Memory B cell (primary cell): ENCODE measurements around the gene MRPL21.
"Not testable (repeated sequence)": the region's sequence is repeated elsewhere in the genome, so short reads cannot be mapped to it uniquely, and the experiment has no call there.

Source experiments
- ATAC-seq: fragments of 150-1000 bp; cut with Tn5 transposase; 2 replicates; pipeline ENCODE4 v1.10.0; 2021; ENCODE audit warnings: low read depth, mild to moderate bottlenecking, moderate library complexity
- DNase-seq, 2 donors: peaks; one replicate each; pipeline ENCODE4 v3.0.0; 2022; ENCODE audit warnings: low spot score in 2 of 2
- H3K27ac Mint-ChIP-seq: one replicate; pipeline ENCODE4 v1.8.0; 2022; ENCODE audit warnings: mild to moderate bottlenecking, moderate library complexity, mixed read lengths
- H3K27me3 Mint-ChIP-seq: one replicate; pipeline ENCODE4 v1.8.0; 2022; ENCODE audit warnings: mixed read lengths
- H3K36me3 Mint-ChIP-seq: one replicate; pipeline ENCODE4 v1.8.0; 2022; ENCODE audit warnings: mild to moderate bottlenecking, mixed read lengths
- H3K4me1 Mint-ChIP-seq: one replicate; pipeline ENCODE4 v1.8.0; 2022; ENCODE audit warnings: mixed read lengths
- H3K4me3 Mint-ChIP-seq: one replicate; pipeline ENCODE4 v1.8.0; 2022; ENCODE audit warnings: mild to moderate bottlenecking, moderate library complexity, mixed read lengths
- H3K9me3 Mint-ChIP-seq: one replicate; pipeline ENCODE4 v1.8.0; 2022; ENCODE audit warnings: mixed read lengths

The MRPL21 gene

DNA sequence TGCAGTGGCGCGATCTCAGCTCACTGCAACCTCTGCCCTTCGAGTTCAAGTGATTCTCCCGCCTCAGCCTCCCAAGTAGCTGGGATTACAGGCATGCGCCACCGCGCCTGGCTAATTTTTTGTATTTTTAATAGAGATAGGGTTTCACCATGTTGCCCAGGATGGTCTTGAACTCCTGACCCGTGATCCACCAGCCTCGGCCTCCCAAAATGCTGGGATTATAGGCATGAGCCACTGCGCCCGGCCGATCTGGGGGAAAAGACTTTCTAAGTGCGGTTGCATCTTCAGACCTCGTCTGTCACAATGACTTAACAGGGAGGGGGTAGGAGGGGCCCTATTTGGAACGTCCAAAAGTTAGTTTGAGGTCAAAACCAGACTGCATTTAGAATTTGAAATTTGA, 18.8 kb downstream of the MRPL21 start:
- not testable (repeated sequence) for ATAC-seq, H3K27me3 Mint-ChIP-seq, H3K27ac Mint-ChIP-seq, H3K36me3 Mint-ChIP-seq, H3K4me3 Mint-ChIP-seq, H3K9me3 Mint-ChIP-seq, H3K4me1 Mint-ChIP-seq, DNase-seq

DNA sequence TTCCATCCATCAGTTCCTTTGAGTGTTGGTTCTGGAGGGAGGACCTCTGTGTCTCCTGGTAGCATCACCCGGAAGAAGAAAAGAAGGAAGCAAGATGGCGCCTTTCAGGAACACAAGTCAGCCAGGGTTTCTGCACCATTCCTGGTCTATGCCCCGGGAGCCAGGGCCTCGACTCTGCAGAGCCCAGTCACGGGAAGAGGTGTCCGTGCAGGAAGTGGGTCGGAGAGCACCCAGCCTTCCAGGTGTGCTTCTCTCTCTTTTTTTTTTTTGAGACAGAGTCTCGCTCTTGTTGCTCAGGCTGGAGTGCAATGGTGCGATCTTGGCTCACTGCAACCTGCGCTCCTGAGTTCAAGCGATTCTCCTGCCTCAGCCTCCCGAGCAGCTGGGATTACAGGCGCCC, 21.2 kb downstream of the MRPL21 start:
- no peak overlapping the region for H3K27ac Mint-ChIP-seq
- ATAC-seq, result no peak

DNA sequence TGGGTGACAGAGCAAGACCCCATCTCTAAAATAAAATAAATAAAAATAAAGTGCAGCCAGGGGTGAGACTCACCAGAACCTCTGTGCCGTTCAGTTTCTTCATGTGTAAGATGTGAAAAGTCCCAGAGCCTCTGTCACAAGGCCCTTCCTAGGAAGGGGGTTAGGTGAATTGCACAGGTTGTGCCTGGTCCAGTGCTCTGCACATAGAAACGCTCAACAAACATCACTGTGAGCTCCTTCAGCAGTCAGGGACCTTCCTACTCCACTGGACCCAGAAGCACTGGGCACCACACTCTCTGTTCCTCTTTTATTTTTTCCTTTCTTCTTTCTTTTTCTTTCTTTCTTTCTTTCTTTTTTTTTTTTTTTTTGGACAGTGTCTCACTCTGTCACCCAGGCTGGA, 22.3 kb downstream of the MRPL21 start:
- H3K4me1 Mint-ChIP-seq, result no peaks in the 10 kb centered on the region
- ATAC-seq, result no peak
- no peak for DNase-seq
- no peaks in the 10 kb centered on the region for H3K27me3 Mint-ChIP-seq
- no peaks in the 10 kb centered on the region for H3K9me3 Mint-ChIP-seq
- H3K27ac Mint-ChIP-seq, result no peak overlapping the region
- peaks cover 7% of the 10 kb centered on the region for H3K36me3 Mint-ChIP-seq
- no peak overlapping the region for H3K4me3 Mint-ChIP-seq

More for the DNA sequence above, 21.2 kb downstream of the MRPL21 start:
- Mint-ChIP-seq H3K9me3 (no peaks in the 10 kb centered on the region), H3K27me3 (no peaks in the 10 kb centered on the region), H3K4me1 (no peaks in the 10 kb centered on the region), H3K36me3 (peaks cover 7% of the 10 kb centered on the region), H3K4me3 (no peak overlapping the region)
- no peak for DNase-seq

DNA sequence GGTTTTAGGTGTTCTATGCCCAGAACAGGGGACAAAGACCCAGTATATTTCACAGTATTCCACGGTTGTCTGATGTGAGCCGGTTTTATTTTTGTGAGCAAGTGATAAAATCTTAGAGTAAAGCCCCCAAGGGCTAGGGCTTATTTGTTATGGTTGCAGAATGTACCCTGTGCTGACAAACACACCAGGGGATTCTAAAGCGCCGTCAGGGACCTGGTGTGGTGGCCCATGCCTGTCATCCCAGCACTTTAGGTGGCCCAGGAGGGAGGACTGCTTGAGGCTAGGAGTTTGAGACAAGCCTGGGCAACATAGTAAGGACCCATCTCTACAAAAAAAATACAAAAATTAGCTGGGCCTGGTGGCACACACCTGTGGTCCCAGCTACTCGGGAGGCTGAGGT, 22.8 kb downstream of the MRPL21 start:
- H3K4me3 Mint-ChIP-seq, result no peak overlapping the region
- H3K36me3 Mint-ChIP-seq, result peaks cover 7% of the 10 kb centered on the region
- no peaks in the 10 kb centered on the region for H3K9me3 Mint-ChIP-seq
- no peak for ATAC-seq
- no peaks in the 10 kb centered on the region for H3K4me1 Mint-ChIP-seq
- DNase-seq, result no peak
- H3K27ac Mint-ChIP-seq, result no peak overlapping the region
- H3K27me3 Mint-ChIP-seq, result no peaks in the 10 kb centered on the region

DNA sequence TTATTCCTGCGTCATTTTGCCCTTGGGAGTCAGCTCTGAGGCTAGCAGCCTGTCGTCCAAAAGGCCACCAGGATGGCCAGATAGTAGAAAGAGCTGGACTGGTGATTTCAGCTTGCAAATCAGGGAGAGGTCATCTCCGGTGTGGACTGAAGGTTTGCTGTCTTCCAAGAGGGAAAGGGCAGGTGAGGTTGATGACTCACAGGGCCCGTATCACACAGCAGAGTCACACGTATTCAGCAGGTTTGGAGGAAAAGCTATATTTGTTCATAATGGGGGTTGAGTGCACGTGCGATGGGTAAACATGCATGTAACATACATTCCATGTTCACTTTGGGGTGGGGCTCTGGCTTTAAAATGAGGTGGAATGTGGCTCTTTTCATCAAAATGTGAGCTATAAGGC, 25.6 kb downstream of the MRPL21 start:
- H3K36me3 Mint-ChIP-seq, result peaks cover 4% of the 10 kb centered on the region
- no peak for DNase-seq
- no peak for ATAC-seq
- H3K27ac Mint-ChIP-seq, result no peak overlapping the region
- H3K4me1 Mint-ChIP-seq, result no peaks in the 10 kb centered on the region
- no peak overlapping the region for H3K4me3 Mint-ChIP-seq
- no peaks in the 10 kb centered on the region for H3K9me3 Mint-ChIP-seq
- no peaks in the 10 kb centered on the region for H3K27me3 Mint-ChIP-seq

DNA sequence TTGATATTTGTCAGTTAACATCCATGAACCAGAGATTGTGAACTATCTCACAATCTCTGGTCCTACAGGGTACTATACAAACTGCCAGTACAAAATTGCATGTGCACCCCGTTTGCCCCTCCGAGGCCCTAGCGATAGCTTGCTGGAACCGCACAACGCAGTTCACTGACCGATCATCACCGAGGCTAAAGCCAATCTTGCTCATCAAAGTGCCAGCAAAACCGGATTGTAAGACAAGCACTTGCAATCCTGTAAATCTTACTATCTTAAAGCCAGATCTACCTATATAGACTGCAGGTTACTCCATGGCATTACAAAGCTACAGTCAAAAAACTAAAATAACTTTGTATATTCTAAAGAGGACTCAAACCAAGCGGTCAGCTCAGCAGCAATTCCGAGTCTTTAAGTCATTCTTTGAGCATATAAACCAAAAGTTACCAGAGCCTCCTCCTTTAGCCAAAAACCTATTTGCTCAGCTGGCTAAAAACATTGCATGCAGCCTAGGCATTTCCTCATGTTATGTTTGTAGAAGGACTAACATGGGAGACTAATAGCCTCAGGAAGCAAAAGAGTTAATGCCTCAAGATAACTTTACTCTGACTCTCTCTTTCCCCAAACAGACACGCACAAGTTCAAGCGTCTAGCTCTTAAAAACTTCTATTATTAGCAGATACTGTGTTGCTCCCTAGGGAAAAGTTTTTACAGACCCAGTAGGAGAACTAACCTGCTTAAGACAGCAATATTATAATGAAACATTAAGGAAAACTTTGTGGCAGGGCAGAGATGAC, 31.2 kb downstream of the MRPL21 start:
- no peak for DNase-seq
- ATAC-seq, result no peak
- Mint-ChIP-seq H3K27ac (no peak overlapping the region), H3K27me3 (peaks cover 8% of the 10 kb centered on the region), H3K4me1 (peaks cover 9% of the 10 kb centered on the region), H3K4me3 (no peak overlapping the region), H3K36me3 (no peaks in the 10 kb centered on the region), H3K9me3 (no peaks in the 10 kb centered on the region)

DNA sequence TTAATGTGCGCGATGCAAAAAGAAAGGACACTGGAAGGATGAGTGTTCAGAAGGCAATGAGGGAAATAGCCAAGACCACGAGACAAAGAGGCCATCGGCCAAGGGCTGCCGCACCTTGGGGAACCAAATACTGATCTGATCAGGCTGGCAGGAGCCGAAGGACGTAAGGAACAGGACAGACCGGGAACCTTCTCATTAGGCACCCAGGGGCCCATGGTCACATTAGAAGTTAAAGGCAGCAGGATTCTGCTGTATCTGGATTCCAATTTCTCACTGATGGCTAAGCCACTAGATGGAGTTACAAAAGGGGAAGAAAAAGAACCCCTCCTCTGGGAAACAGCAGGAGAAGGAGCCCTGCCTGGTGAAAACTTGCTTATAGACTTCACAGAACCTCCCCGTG, 33.2 kb downstream of the MRPL21 start:
- Mint-ChIP-seq H3K9me3 (no peaks in the 10 kb centered on the region), H3K27me3 (peaks cover 14% of the 10 kb centered on the region)
- DNase-seq, result no peak

DNA sequence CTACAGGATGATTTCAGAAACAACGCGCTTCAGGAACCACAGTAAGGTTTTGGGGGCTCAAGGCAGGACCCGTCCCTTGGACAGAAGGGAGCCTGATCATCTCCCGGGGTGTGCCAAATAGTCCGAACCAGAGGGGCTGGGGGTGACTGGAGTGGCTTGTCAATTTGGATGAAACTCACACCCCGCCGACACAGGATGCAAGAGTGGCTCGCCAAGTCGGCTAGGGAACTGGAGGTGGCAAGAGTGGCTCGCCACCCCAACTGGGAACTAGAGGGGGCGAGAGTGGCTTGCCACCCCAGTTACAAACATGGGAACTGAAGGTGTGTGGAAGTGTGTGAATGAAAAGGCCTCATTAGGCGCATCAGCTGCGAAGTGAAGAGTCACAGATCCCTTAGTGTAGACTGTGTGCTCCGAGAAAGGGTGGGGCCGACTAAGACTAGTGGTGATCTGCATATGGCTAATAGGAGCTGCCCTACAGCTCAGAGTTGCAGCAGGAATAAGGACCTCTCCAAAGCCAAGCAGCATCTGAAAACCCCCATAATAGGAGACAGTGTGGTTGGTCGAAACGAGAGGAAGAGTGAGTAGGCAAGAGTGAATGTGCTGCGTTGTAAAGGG, 35.3 kb downstream of the MRPL21 start:
- Mint-ChIP-seq H3K27me3 (peaks cover 14% of the 10 kb centered on the region), H3K27ac (no peak overlapping the region), H3K4me1 (peaks cover 9% of the 10 kb centered on the region), H3K36me3 (peaks cover 5% of the 10 kb centered on the region), H3K9me3 (peaks cover 2% of the 10 kb centered on the region), H3K4me3 (no peak overlapping the region)
- DNase-seq, result no peak
- no peak for ATAC-seq

More for the DNA sequence above, 33.2 kb downstream of the MRPL21 start:
- ATAC-seq, result no peak
- Mint-ChIP-seq H3K27ac (no peak overlapping the region), H3K4me3 (peak overlapping the region; percentile 69), H3K4me1 (peaks cover 9% of the 10 kb centered on the region), H3K36me3 (peaks cover 2% of the 10 kb centered on the region)

DNA sequence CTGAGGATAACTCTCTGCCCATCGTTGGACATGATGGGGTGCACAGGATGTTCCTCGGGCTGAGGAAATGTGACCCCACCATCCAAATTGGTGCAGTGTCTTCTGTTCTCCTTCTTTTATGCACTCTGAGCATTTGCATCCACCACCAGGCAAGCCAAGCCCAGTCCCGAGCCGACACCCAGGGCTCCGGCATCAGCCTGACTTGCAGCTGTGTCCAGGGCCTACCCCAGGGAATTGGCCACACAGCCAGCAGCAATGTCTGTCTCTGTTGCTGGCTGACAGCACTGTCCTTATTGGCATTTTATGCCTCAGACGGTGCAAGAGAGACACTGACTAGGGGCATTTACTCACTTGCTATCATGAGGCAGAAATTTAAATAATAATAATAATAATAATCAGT, 36.6 kb downstream of the MRPL21 start:
- no peak for ATAC-seq
- Mint-ChIP-seq H3K27ac (no peak overlapping the region), H3K4me1 (peaks cover 9% of the 10 kb centered on the region), H3K9me3 (peaks cover 2% of the 10 kb centered on the region), H3K27me3 (peaks cover 14% of the 10 kb centered on the region), H3K36me3 (peaks cover 7% of the 10 kb centered on the region), H3K4me3 (no peak overlapping the region)
- DNase-seq, result no peak

DNA sequence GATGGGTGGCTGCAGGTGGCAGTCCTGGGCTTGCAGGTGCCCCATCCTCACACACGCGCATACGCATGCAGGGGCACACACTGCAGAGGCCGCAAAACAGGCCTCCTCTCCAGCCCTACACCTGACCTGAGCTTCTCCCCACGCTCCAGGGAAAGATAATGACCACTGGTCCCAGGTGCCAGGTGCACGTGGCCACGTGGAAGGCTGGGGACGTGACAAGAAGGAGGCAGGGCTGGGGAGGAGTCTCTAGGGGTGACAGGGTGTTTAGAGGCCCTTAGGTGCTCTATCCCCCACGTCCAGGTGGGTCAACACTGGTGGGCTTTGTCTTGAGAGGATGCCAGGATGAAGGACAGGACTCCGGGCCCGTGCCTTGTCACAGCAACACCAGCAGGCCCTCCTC, 38.4 kb downstream of the MRPL21 start:
- Mint-ChIP-seq H3K27ac (no peak overlapping the region), H3K4me3 (no peak overlapping the region), H3K36me3 (peaks cover 7% of the 10 kb centered on the region), H3K27me3 (peaks cover 14% of the 10 kb centered on the region), H3K9me3 (peaks cover 2% of the 10 kb centered on the region), H3K4me1 (peaks cover 9% of the 10 kb centered on the region)
- DNase-seq (no peak), ATAC-seq (no peak)

DNA sequence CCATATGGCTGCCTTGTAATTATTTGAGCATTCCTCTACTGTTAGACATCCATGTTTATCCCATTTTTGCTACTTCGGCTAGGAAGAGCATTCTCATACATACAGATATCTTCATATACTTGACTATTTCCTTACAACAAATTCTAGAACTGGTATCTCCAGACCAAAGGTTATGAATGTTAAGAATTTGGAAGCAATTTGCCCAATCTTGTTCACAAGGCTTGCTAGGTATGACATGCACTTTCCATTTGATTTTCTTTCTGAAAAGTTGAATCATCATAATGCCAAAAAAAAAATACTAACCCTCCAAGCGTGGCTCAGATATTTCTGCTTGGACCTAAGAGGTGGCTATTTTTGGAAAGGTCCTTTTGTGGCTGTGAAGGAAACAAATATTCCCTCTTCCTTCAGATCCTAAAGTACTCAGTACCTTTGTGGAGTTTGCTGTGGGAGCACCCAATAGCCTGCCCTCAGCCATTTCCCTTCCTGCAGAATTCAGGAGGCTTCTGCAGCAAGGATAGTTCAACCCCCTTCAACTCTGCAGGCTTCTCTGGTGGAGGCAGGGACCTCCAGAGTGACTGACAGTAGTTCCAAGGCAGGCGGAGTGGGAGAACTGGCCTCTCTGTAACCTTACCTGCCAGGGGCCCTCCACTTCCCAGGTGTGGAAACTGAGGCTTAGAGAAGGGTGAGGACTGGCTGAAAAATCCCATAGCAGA, 39.9 kb downstream of the MRPL21 start:
- Mint-ChIP-seq H3K27ac (no peak overlapping the region), H3K4me3 (no peak overlapping the region), H3K27me3 (peaks cover 8% of the 10 kb centered on the region), H3K36me3 (peaks cover 7% of the 10 kb centered on the region), H3K4me1 (no peaks in the 10 kb centered on the region), H3K9me3 (peaks cover 2% of the 10 kb centered on the region)
- no peak for ATAC-seq
- no peak for DNase-seq

DNA sequence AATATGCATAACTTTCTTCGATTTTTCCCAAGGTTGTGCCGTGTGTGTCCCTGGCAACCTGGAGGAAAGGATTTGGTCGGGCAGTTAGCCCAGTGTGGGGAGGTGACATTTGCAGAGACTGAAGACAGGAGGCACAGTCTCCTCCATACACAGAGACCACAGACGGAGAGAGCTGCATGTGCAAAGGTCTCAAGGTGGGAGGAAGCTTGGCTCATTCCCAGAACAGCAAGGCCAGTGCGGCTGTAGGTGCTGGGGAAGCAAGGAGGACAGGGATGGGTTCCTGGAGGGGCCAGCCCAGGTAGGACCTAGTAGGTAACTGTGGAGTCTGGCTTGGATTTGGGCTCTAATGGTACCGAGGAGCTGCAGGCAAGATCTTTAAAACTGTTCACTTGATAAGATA, 41.2 kb downstream of the MRPL21 start:
- H3K4me1 Mint-ChIP-seq, result no peaks in the 10 kb centered on the region
- H3K36me3 Mint-ChIP-seq, result peaks cover 7% of the 10 kb centered on the region
- H3K27me3 Mint-ChIP-seq, result peaks cover 5% of the 10 kb centered on the region
- no peak overlapping the region for H3K27ac Mint-ChIP-seq
- H3K4me3 Mint-ChIP-seq, result no peak overlapping the region
- H3K9me3 Mint-ChIP-seq, result peaks cover 2% of the 10 kb centered on the region
- DNase-seq (no peak), ATAC-seq (no peak)

DNA sequence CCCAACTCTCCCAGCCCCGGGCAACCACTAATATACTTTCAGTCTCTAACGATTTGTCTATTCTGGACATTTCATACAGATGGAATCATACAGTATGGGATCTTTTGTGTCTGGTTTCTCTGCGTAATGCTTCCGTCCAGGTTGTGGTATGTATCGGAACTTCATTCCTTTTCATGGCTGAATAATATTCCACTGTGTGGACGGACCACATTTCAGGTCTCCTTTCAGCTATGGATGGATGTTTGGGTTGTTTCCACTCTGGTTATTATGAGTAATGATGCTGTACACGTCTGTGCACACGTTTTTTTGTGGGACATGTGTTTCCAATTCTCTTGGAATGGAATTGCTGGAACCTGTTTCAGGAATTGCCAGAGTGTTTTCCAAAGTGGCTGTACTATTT, 44.5 kb downstream of the MRPL21 start:
- Mint-ChIP-seq H3K36me3 (peaks cover 5% of the 10 kb centered on the region), H3K4me1 (no peaks in the 10 kb centered on the region), H3K27ac (no peak overlapping the region), H3K27me3 (peaks cover 3% of the 10 kb centered on the region), H3K4me3 (no peak overlapping the region), H3K9me3 (peaks cover under 1% of the 10 kb centered on the region)
- no peak for ATAC-seq
- no peak for DNase-seq

DNA sequence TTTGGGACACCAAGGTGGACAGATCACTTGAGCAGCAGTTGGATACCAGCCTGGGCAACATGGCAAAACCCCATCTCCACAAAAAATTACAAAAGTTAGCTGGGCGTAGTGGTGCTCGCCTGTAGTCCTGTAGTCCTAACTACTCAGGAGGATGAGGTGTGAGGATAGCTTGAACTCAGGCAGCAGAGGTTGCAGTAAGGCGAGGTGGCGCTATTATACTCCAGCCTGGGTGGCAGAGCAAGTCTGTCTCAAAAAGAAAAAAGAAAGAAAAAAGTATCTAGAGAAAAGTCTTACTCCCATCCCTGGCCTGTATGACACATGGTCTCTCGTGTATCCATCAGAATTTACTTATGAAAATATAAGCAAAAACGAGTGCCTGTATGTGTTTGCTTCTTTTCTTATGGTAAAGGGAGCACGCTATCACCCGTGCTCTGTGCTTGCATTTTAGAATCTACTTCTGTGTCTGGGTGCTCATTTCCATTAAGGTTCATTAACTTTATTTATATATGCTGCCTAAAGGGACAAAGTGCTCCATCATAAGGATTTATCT, 46.5 kb downstream of the MRPL21 start:
- Mint-ChIP-seq H3K36me3 (no peaks in the 10 kb centered on the region), H3K27me3 (peaks cover 7% of the 10 kb centered on the region), H3K9me3 (no peaks in the 10 kb centered on the region), H3K27ac (no peak overlapping the region), H3K4me3 (no peak overlapping the region), H3K4me1 (no peaks in the 10 kb centered on the region)
- DNase-seq, result no peak
- ATAC-seq, result no peak
